CD14-positive monocyte (primary cell): Measurements from ENCODE around the gene CFAP57. TPM values are rescaled to one million over a fixed set of nuclear protein-coding genes. Genes with fewer than 3 reads are reported as not detected.

Source experiments
- DNase-seq, 3 donors: peaks; one replicate each; pipeline ENCODE4 v3.0.0-alpha.2; 2011 to 2022
- H2AFZ ChIP-seq: 2 replicates; pipeline ENCODE4 v1.6.0; 2012; ENCODE audit warnings: mild to moderate bottlenecking, low read depth, low read length, inconsistent platforms; ENCODE audit not compliant: insufficient read depth, poor library complexity, severe bottlenecking
- H3K27ac ChIP-seq, 2 donors: 1 replicate in 1 of 2; 2 replicates in 1 of 2; pipeline ENCODE4 v1.5.1; 2012 to 2013; ENCODE audit warnings: low read length in 2 of 2, control low read depth in 1 of 2, inconsistent platforms in 1 of 2, low read depth in 1 of 2, mild to moderate bottlenecking in 1 of 2
- H3K27me3 ChIP-seq, 2 donors: one replicate each; pipeline versions ENCODE4 v1.6.0 to v1.6.1; 2011 to 2013; ENCODE audit warnings: low read length in 2 of 2; ENCODE audit not compliant: control insufficient read depth in 2 of 2, insufficient read depth in 2 of 2
- H3K36me3 ChIP-seq, 2 donors: replicated peaks in 1 of 2; 1 replicate in 1 of 2; 2 replicates in 1 of 2; pipeline versions ENCODE4 v1.5.1 to v1.6.1; 2012 to 2013; ENCODE audit warnings: low read length in 2 of 2, control low read depth in 1 of 2, inconsistent platforms in 1 of 2, mild to moderate bottlenecking in 1 of 2; ENCODE audit not compliant: insufficient read depth in 2 of 2, control insufficient read depth in 1 of 2
- H3K4me1 ChIP-seq, 2 donors: 1 replicate in 1 of 2; 2 replicates in 1 of 2; pipeline versions ENCODE4 v1.5.1 to v1.6.1; 2012 to 2013; ENCODE audit warnings: low read length in 2 of 2, control low read depth in 1 of 2, inconsistent platforms in 1 of 2, mild to moderate bottlenecking in 1 of 2, moderate library complexity in 1 of 2; ENCODE audit not compliant: insufficient read depth in 2 of 2, control insufficient read depth in 1 of 2
- H3K4me2 ChIP-seq: replicated peaks from 2 replicates; pipeline ENCODE3; 2012; ENCODE audit warnings: low read length, moderate library complexity, mild to moderate bottlenecking; ENCODE audit not compliant: poor library complexity, severe bottlenecking; ENCODE audit errors: extremely low read depth
- H3K4me3 ChIP-seq, 3 experiments: fragments of 200-600 bp in 1 of 3; sonication (generic) in 1 of 3; replicated peaks in 1 of 3; 1 replicate in 2 of 3; 2 replicates in 1 of 3; pipeline ENCODE4 v1.5.1; 2011 to 2013; ENCODE audit warnings: low read length in 3 of 3, mild to moderate bottlenecking in 3 of 3, control low read depth in 2 of 3, low read depth in 2 of 3, inconsistent platforms in 1 of 3, moderate library complexity in 1 of 3
- H3K79me2 ChIP-seq: 2 replicates; pipeline ENCODE4 v1.6.0; 2012; ENCODE audit warnings: mild to moderate bottlenecking, control low read depth, inconsistent platforms, low read length, moderate library complexity; ENCODE audit not compliant: insufficient read depth
- H3K9ac ChIP-seq: 2 replicates; pipeline ENCODE4 v1.6.0; 2017; ENCODE audit warnings: low read length, mild to moderate bottlenecking; ENCODE audit not compliant: insufficient read depth, poor library complexity, severe bottlenecking
- H3K9me3 ChIP-seq, 2 donors: replicated peaks in 1 of 2; 1 replicate in 1 of 2; 2 replicates in 1 of 2; pipeline versions ENCODE4 v1.5.1 to v1.6.1; 2012 to 2013; ENCODE audit warnings: low read length in 2 of 2, control low read depth in 1 of 2; ENCODE audit not compliant: control insufficient read depth in 1 of 2, insufficient read depth in 1 of 2
- H4K20me1 ChIP-seq: 2 replicates; pipeline ENCODE4 v1.6.0; 2012; ENCODE audit warnings: mild to moderate bottlenecking, low read length, control low read depth, moderate library complexity; ENCODE audit not compliant: insufficient read depth
- H3K27ac Mint-ChIP-seq, 7 donors: one replicate each; pipeline ENCODE4 v1.8.0; 2020; ENCODE audit warnings: mild to moderate bottlenecking in 7 of 7, mixed read lengths in 7 of 7, moderate library complexity in 6 of 7, inconsistent platforms in 2 of 7
- H3K27me3 Mint-ChIP-seq, 3 donors: one replicate each; pipeline ENCODE4 v1.8.0; 2021 to 2022; ENCODE audit warnings: low read depth in 3 of 3, mild to moderate bottlenecking in 3 of 3, mixed read lengths in 3 of 3, moderate library complexity in 3 of 3, inconsistent platforms in 1 of 3
- H3K36me3 Mint-ChIP-seq, 2 donors: one replicate each; pipeline ENCODE4 v1.8.0; 2020; ENCODE audit warnings: mixed read lengths in 2 of 2, inconsistent platforms in 1 of 2, mild to moderate bottlenecking in 1 of 2
- H3K4me1 Mint-ChIP-seq: one replicate; pipeline ENCODE4 v1.8.0; 2020; ENCODE audit warnings: mild to moderate bottlenecking, mixed read lengths
- H3K4me3 Mint-ChIP-seq, 2 donors: one replicate each; pipeline ENCODE4 v1.8.0; 2020; ENCODE audit warnings: mild to moderate bottlenecking in 2 of 2, mixed read lengths in 2 of 2, moderate library complexity in 1 of 2
- H3K9me3 Mint-ChIP-seq, 7 donors: one replicate each; pipeline ENCODE4 v1.8.0; 2020 to 2022; ENCODE audit warnings: mixed read lengths in 7 of 7, mild to moderate bottlenecking in 6 of 7, moderate library complexity in 6 of 7, inconsistent platforms in 2 of 7
- WGBS: methylation state at CpG from one replicate; pipeline ENCODE4 v1.1.5; 2013; ENCODE audit warnings: missing lambda C conversion rate; ENCODE audit not compliant: insufficient coverage; 5-methylcytosine and 5-hydroxymethylcytosine counted together
- intact Hi-C, 2 donors: fragments of 100-400 bp; cut with micrococcal nuclease; formaldehyde crosslinking; loops; one replicate each; pipeline versions ENCODE4 v1.15.0 to v1.15.1; 2023
- polyA plus RNA-seq, 3 donors: library from polyadenylated mRNA; depleted of rRNA in 1 of 3; unstranded in 2 of 3; stranded (reverse) in 1 of 3; fragments of 300-500 nt in 2 of 3; fragments of >200 nt in 1 of 3; fragmentation: Illumina TruSeq in 2 of 3; gene quantifications; 1 replicate in 2 of 3; 2 replicates in 1 of 3; pipeline ENCODE4 v1.2.3, GENCODE V29; 2012 to 2021
- TF ChIP-seq, protein P1 (sequence below): fragments of 200-600 bp; IDR thresholded peaks from one replicate; pipeline ENCODE4 v1.8.0; 2022; ENCODE audit warnings: antibody characterized with exemption, mild to moderate bottlenecking

The CFAP57 gene
- polyA plus RNA-seq, 3 donors: 0.01 to 0.05 TPM; not detected in 1

DNA sequence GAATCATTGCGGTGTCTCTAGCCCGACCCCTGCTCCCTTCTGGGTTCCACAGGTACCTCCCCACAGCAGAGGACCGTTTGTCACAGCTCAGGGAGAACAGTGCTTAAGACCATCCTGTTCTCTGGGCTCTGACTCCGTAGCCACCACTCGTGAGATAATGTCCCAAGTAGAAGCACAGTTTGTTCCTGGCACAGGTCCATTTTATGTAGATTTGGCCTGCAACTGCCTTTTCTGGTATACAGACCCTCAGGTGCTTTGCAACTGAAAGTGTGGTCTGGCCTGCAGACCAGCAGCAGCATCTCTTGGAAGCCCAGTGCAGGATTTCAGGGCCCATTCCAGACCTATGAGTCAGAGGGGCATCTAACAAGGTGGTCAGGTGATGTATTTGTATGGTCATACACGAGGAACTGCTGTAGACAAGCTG, 69.3 kb downstream of the CFAP57 start:
- no peaks in the 10 kb centered on the region for H3K36me3 Mint-ChIP-seq
- 70% methylated on average over 3 of the region's 6 CpGs for WGBS
- peaks cover 12% of the 10 kb centered on the region for H3K4me1 Mint-ChIP-seq
- TF ChIP-seq, protein P1, sequence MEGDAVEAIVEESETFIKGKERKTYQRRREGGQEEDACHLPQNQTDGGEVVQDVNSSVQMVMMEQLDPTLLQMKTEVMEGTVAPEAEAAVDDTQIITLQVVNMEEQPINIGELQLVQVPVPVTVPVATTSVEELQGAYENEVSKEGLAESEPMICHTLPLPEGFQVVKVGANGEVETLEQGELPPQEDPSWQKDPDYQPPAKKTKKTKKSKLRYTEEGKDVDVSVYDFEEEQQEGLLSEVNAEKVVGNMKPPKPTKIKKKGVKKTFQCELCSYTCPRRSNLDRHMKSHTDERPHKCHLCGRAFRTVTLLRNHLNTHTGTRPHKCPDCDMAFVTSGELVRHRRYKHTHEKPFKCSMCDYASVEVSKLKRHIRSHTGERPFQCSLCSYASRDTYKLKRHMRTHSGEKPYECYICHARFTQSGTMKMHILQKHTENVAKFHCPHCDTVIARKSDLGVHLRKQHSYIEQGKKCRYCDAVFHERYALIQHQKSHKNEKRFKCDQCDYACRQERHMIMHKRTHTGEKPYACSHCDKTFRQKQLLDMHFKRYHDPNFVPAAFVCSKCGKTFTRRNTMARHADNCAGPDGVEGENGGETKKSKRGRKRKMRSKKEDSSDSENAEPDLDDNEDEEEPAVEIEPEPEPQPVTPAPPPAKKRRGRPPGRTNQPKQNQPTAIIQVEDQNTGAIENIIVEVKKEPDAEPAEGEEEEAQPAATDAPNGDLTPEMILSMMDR: no peak
- peaks cover 0 to 8% of the 10 kb centered on the region in 2 donors for H3K4me1 ChIP-seq
- no peak overlapping the region for H3K4me3 ChIP-seq
- H3K27me3 Mint-ChIP-seq: peaks cover 0 to 2% (median 1%) of the 10 kb centered on the region in 3 donors
- no peak overlapping the region for H3K4me3 Mint-ChIP-seq
- H4K20me1 ChIP-seq: no peaks in the 10 kb centered on the region
- H3K27ac Mint-ChIP-seq: no peak overlapping the region
- H3K9ac ChIP-seq: no peak overlapping the region
- H3K9me3 ChIP-seq: no peaks in the 10 kb centered on the region
- intact Hi-C loops: no loop called here
- no peak for DNase-seq
- no peak overlapping the region for H2AFZ ChIP-seq
- no peaks in the 10 kb centered on the region for H3K36me3 ChIP-seq
- no peak overlapping the region for H3K27ac ChIP-seq
- no peaks in the 10 kb centered on the region for H3K79me2 ChIP-seq
- H3K4me2 ChIP-seq: no peak overlapping the region
- no peaks in the 10 kb centered on the region for H3K27me3 ChIP-seq
- H3K9me3 Mint-ChIP-seq: peaks cover 0 to 2% (median 0%) of the 10 kb centered on the region in 7 donors

DNA sequence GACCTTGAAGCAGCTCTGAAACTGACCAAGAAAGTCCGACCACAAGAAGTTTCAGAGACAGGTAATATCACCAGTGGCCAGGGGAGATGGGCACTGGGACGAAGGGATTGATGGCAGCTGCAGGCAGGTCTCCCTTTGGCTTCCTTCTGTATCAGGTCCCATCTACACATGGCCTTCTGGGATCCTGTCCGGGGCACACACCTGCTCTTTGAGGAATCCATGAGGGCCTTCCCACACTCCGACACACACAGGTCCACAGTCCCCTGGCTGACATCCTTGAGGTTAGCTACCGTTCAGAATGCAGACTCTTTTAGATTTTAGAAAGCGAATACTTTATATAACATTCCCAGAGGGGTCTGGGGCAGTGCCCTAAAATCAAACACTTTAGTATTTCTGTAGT, 71.2 kb downstream of the CFAP57 start:
- H3K27me3 ChIP-seq: no peaks in the 10 kb centered on the region
- H3K9me3 ChIP-seq: peaks cover 0 to 7% of the 10 kb centered on the region in 2 donors
- no peaks in the 10 kb centered on the region for H4K20me1 ChIP-seq
- no peaks in the 10 kb centered on the region for H3K79me2 ChIP-seq
- Mint-ChIP-seq H3K27ac (peak overlapping the region in 1 of 7 donors; percentile 58), H3K9me3 (peaks cover 7 to 13% (median 12%) of the 10 kb centered on the region in 7 donors), H3K27me3 (peaks cover 0 to 1% (median 0%) of the 10 kb centered on the region in 3 donors), H3K4me1 (peaks cover 9% of the 10 kb centered on the region), H3K4me3 (no peak overlapping the region), H3K36me3 (no peaks in the 10 kb centered on the region)
- intact Hi-C loops: no loop called here
- H2AFZ ChIP-seq: no peak overlapping the region
- no peaks in the 10 kb centered on the region for H3K36me3 ChIP-seq
- 86% methylated on average over 3 of the region's 6 CpGs for WGBS
- no peak overlapping the region for H3K9ac ChIP-seq
- H3K27ac ChIP-seq: no peak overlapping the region
- H3K4me3 ChIP-seq: no peak overlapping the region
- no peak overlapping the region for H3K4me2 ChIP-seq
- TF ChIP-seq, protein P1: no peak
- DNase-seq: no peak
- H3K4me1 ChIP-seq: peaks cover 0 to 8% of the 10 kb centered on the region in 2 donors
